T-cell (primary cell): Measurements from ENCODE around the gene ALG14. TPM values are rescaled to one million over a fixed set of nuclear protein-coding genes. Genes with fewer than 3 reads are reported as not detected.

Experiments
- ATAC-seq, 4 experiments: fragments of 200-7000 bp in 3 of 4; fragments of 150-1000 bp in 1 of 4; cut with Tn5 transposase; replicated peaks in 1 of 4; 1 replicate in 3 of 4; 2 replicates in 1 of 4; pipeline ENCODE4 v1.10.0; 2021; ENCODE audit warnings: moderate library complexity in 3 of 4, mild to moderate bottlenecking in 2 of 4, moderate number of reproducible peaks in 1 of 4
- CTCF ChIA-PET, 2 donors: fragments of 300-600 bp; sonication (Branson Sonifier 250); formaldehyde crosslinking; loops; one replicate each; lab custom pipeline; 2022; ENCODE audit warnings: antibody characterized with exemption in 2 of 2; lab: Charles Lee
- POLR2A ChIA-PET, 2 donors: fragments of 300-600 bp; sonication (Branson Sonifier 250); formaldehyde crosslinking; loops; one replicate each; lab custom pipeline; 2022; ENCODE audit warnings: antibody characterized with exemption in 2 of 2; lab: Charles Lee
- DNase-seq, 35 experiments: peaks; one replicate each; pipeline versions ENCODE4 v3.0.0 to v3.0.0-alpha.2; 2013 to 2023
- H3K27ac ChIP-seq: one replicate; pipeline ENCODE4 v1.5.1; 2013; ENCODE audit warnings: low read length
- H3K27me3 ChIP-seq, 2 experiments: replicated peaks in 1 of 2; 1 replicate in 1 of 2; 2 replicates in 1 of 2; pipeline versions ENCODE4 v1.6.1 to v1.7.0; 2013; ENCODE audit warnings: low read length in 1 of 2, mixed read lengths in 1 of 2; ENCODE audit not compliant: control insufficient read depth in 2 of 2, insufficient read depth in 2 of 2; ENCODE audit errors: extremely low read depth in 1 of 2
- H3K36me3 ChIP-seq, 2 donors: 1 replicate in 1 of 2; 2 replicates in 1 of 2; pipeline versions ENCODE4 v1.6.1 to v1.7.0; 2013; ENCODE audit warnings: low read length in 1 of 2; ENCODE audit not compliant: control insufficient read depth in 2 of 2, insufficient read depth in 1 of 2; ENCODE audit errors: extremely low read depth in 1 of 2
- H3K4me1 ChIP-seq, 2 experiments: 1 replicate in 1 of 2; 2 replicates in 1 of 2; pipeline versions ENCODE4 v1.6.1 to v1.7.0; 2013; ENCODE audit warnings: low read length in 2 of 2, mixed read lengths in 1 of 2; ENCODE audit not compliant: insufficient read depth in 2 of 2, control insufficient read depth in 1 of 2; ENCODE audit errors: extremely low read depth in 1 of 2
- H3K4me3 ChIP-seq, 2 donors: 1 replicate in 1 of 2; 2 replicates in 1 of 2; pipeline versions ENCODE4 v1.5.1 to v1.7.0; 2013; ENCODE audit warnings: mild to moderate bottlenecking in 2 of 2, low read length in 1 of 2, moderate library complexity in 1 of 2; ENCODE audit not compliant: control insufficient read depth in 1 of 2; ENCODE audit errors: extremely low read depth in 1 of 2
- H3K9me3 ChIP-seq: 2 replicates; pipeline ENCODE4 v1.7.0; 2013
- H3K27ac Mint-ChIP-seq, 2 donors: one replicate each; pipeline ENCODE4 v1.8.0; 2020 to 2021; ENCODE audit warnings: mild to moderate bottlenecking in 2 of 2, mixed read lengths in 2 of 2
- H3K27me3 Mint-ChIP-seq, 2 donors: one replicate each; pipeline ENCODE4 v1.8.0; 2021 to 2022; ENCODE audit warnings: mixed read lengths in 2 of 2
- H3K36me3 Mint-ChIP-seq: one replicate; pipeline ENCODE4 v1.8.0; 2021; ENCODE audit warnings: mixed read lengths
- H3K4me1 Mint-ChIP-seq, 3 donors: one replicate each; pipeline ENCODE4 v1.8.0; 2020 to 2022; ENCODE audit warnings: mixed read lengths in 3 of 3, mild to moderate bottlenecking in 1 of 3
- H3K4me3 Mint-ChIP-seq, 3 donors: one replicate each; pipeline ENCODE4 v1.8.0; 2020 to 2022; ENCODE audit warnings: mild to moderate bottlenecking in 3 of 3, mixed read lengths in 3 of 3, moderate library complexity in 3 of 3
- H3K9me3 Mint-ChIP-seq, 3 donors: one replicate each; pipeline ENCODE4 v1.8.0; 2020 to 2022; ENCODE audit warnings: mixed read lengths in 3 of 3
- WGBS: methylation state at CpG from one replicate; pipeline ENCODE4 v1.1.5; 2013; ENCODE audit warnings: missing lambda C conversion rate; ENCODE audit not compliant: insufficient coverage; 5-methylcytosine and 5-hydroxymethylcytosine counted together
- total RNA-seq, 35 experiments: library from RNA in 6 of 35; stranded (reverse) in 6 of 35; fragments of 120-200 nt in 1 of 35; gene quantifications; one replicate each; pipeline versions ENCODE4 v1.2.1 to v1.2.4 and lab custom pipeline; 2013 to 2026

Gene ALG14
- total RNA-seq, 5 donors from 2014 or later (not counting 1 experiment from before 2014, with no cell fraction given): 0.40 to 2.3 (median 1.7) TPM

GRCh38 chr1:95007687-95008086 is 65.1 kb downstream of the ALG14 start:
- POLR2A ChIA-PET: no interaction called here

GRCh38 chr1:95006681-95007080 is 66.1 kb downstream of the ALG14 start:
- no peaks in the 10 kb centered on the region for H3K9me3 Mint-ChIP-seq
- H3K36me3 Mint-ChIP-seq: peaks cover 8% of the 10 kb centered on the region
- H3K4me3 ChIP-seq: no peak overlapping the region
- H3K4me1 ChIP-seq: no peaks in the 10 kb centered on the region
- no peak overlapping the region for H3K27ac ChIP-seq
- H3K27ac Mint-ChIP-seq: no peak overlapping the region
- ChIA-PET POLR2A (no interaction called here), CTCF (interaction anchor here in 1 of 2 donors (0.7 kb wide), 1 partner anchor 207 kb away, joined by 3 read pairs; no protein-coding TSS in a partner anchor)
- 83% methylated on average over 3 of the region's 4 CpGs for WGBS
- H3K36me3 ChIP-seq: no peaks in the 10 kb centered on the region
- DNase-seq: no peak
- H3K27me3 ChIP-seq: no peaks in the 10 kb centered on the region
- H3K4me1 Mint-ChIP-seq: no peaks in the 10 kb centered on the region
- no peaks in the 10 kb centered on the region for H3K9me3 ChIP-seq
- no peaks in the 10 kb centered on the region for H3K27me3 Mint-ChIP-seq
- ATAC-seq: no peak
- H3K4me3 Mint-ChIP-seq: no peak overlapping the region

More at GRCh38 chr1:95007687-95008086, 65.1 kb downstream of the ALG14 start:
- CTCF ChIA-PET: interaction anchor here in 1 of 2 donors (0.5 kb wide), 1 partner anchor 1427 kb away, joined by 4 read pairs; no protein-coding TSS in a partner anchor
- no peak overlapping the region for H3K27ac Mint-ChIP-seq
- H3K36me3 ChIP-seq: no peaks in the 10 kb centered on the region
- no peak overlapping the region for H3K4me3 Mint-ChIP-seq
- no peak overlapping the region for H3K27ac ChIP-seq
- ATAC-seq (no peak), DNase-seq (no peak)
- no peaks in the 10 kb centered on the region for H3K9me3 ChIP-seq
- no peaks in the 10 kb centered on the region for H3K4me1 Mint-ChIP-seq
- no peak overlapping the region for H3K4me3 ChIP-seq
- no peaks in the 10 kb centered on the region for H3K9me3 Mint-ChIP-seq
- H3K36me3 Mint-ChIP-seq: peaks cover 15% of the 10 kb centered on the region
- no peaks in the 10 kb centered on the region for H3K27me3 Mint-ChIP-seq
- no peaks in the 10 kb centered on the region for H3K4me1 ChIP-seq
- no peaks in the 10 kb centered on the region for H3K27me3 ChIP-seq

DNA sequence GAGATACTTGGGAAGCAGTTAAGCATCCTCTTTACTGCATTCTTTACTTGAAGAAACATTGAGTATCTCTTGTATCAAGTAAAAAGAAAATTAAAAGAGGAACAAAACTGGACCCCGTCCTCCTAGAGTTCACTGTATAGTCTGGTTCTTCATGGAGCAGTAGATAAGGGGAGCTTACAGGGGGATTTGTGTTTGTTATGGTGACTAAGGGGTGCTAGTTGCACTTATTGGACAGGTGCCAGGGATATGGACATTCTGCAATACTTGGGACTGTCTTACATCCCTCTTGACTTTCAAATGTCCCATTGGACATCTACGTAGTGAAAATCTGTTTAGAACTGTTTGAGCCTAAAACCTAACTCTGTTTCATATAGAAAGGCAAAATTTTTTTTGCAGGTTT is 67.2 kb downstream of the ALG14 start:
- ATAC-seq: no peak
- no peak overlapping the region for H3K27ac Mint-ChIP-seq
- H3K27ac ChIP-seq: no peak overlapping the region

DNA sequence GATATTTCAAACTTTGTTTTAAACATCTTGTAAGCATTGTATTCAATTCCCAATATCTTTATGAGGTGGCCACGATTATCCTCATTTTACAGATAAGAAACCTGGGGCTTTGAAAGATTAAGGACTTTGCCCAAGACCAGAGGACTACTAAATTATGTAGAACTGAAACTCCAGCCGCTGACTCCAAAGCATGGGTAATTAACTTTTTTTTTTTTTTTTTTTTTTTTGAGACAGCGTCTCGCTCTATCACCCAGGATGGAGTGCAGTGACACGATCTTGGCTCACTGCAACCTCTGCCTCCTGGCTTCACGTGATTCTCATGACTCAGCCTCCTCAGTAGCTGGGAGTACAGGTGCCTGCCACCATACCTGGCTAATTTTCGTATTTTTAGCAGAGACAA is 68.7 kb downstream of the ALG14 start:
- WGBS: 94% methylated on average over 5 of the region's 7 CpGs
- Mint-ChIP-seq H3K27me3 (no peaks in the 10 kb centered on the region), H3K36me3 (peaks cover 12% of the 10 kb centered on the region), H3K4me1 (no peaks in the 10 kb centered on the region), H3K4me3 (no peak overlapping the region), H3K9me3 (no peaks in the 10 kb centered on the region), H3K27ac (no peak overlapping the region)
- no peak overlapping the region for H3K4me3 ChIP-seq
- CTCF ChIA-PET: no interaction called here
- H3K27me3 ChIP-seq: no peaks in the 10 kb centered on the region
- no peaks in the 10 kb centered on the region for H3K36me3 ChIP-seq
- H3K27ac ChIP-seq: no peak overlapping the region
- H3K4me1 ChIP-seq: no peaks in the 10 kb centered on the region
- POLR2A ChIA-PET: no interaction called here
- ATAC-seq (no peak), DNase-seq (no peak)
- no peaks in the 10 kb centered on the region for H3K9me3 ChIP-seq

More for the DNA sequence above, 67.2 kb downstream of the ALG14 start:
- DNase-seq: no peak
- Histone ChIP-seq H3K4me3 (no peak overlapping the region), H3K27me3 (no peaks in the 10 kb centered on the region), H3K36me3 (no peaks in the 10 kb centered on the region), H3K4me1 (no peaks in the 10 kb centered on the region), H3K9me3 (no peaks in the 10 kb centered on the region)
- Mint-ChIP-seq H3K4me3 (no peak overlapping the region), H3K9me3 (no peaks in the 10 kb centered on the region), H3K27me3 (no peaks in the 10 kb centered on the region), H3K36me3 (peaks cover 10% of the 10 kb centered on the region), H3K4me1 (no peaks in the 10 kb centered on the region)
- CTCF ChIA-PET: no interaction called here
- WGBS: 56% methylated on average over 1 of the region's 2 CpGs
- POLR2A ChIA-PET: no interaction called here

GRCh38 chr1:95003433-95003738 is 69.4 kb downstream of the ALG14 start:
- Histone ChIP-seq H3K27ac (no peak overlapping the region), H3K36me3 (no peaks in the 10 kb centered on the region), H3K4me3 (no peak overlapping the region), H3K27me3 (no peaks in the 10 kb centered on the region), H3K4me1 (no peaks in the 10 kb centered on the region), H3K9me3 (no peaks in the 10 kb centered on the region)
- no peaks in the 10 kb centered on the region for H3K4me1 Mint-ChIP-seq
- no peak overlapping the region for H3K27ac Mint-ChIP-seq
- CTCF ChIA-PET: no interaction called here
- POLR2A ChIA-PET: no interaction called here
- no CpG with 5 or more reads among the region's 4 CpGs for WGBS
- H3K4me3 Mint-ChIP-seq: no peak overlapping the region
- H3K9me3 Mint-ChIP-seq: no peaks in the 10 kb centered on the region
- ATAC-seq (no peak), DNase-seq (no peak)
- H3K27me3 Mint-ChIP-seq: no peaks in the 10 kb centered on the region
- peaks cover 8% of the 10 kb centered on the region for H3K36me3 Mint-ChIP-seq

GRCh38 chr1:95002540-95003432 is 70.0 kb downstream of the ALG14 start:
- H3K4me1 Mint-ChIP-seq: no peaks in the 10 kb centered on the region
- H3K9me3 Mint-ChIP-seq: no peaks in the 10 kb centered on the region
- ATAC-seq (no peak), DNase-seq (no peak)
- peaks cover 8% of the 10 kb centered on the region for H3K36me3 Mint-ChIP-seq
- ChIA-PET CTCF (no interaction called here), POLR2A (no interaction called here)
- no peaks in the 10 kb centered on the region for H3K36me3 ChIP-seq
- no peaks in the 10 kb centered on the region for H3K9me3 ChIP-seq
- no peak overlapping the region for H3K4me3 ChIP-seq
- no peaks in the 10 kb centered on the region for H3K27me3 ChIP-seq
- H3K27ac ChIP-seq: no peak overlapping the region
- H3K27ac Mint-ChIP-seq: no peak overlapping the region
- 100% methylated on average over 1 of the region's 8 CpGs for WGBS
- no peak overlapping the region for H3K4me3 Mint-ChIP-seq
- H3K27me3 Mint-ChIP-seq: no peaks in the 10 kb centered on the region
- H3K4me1 ChIP-seq: no peaks in the 10 kb centered on the region
